MM.1S (cell line): ENCODE data around the gene ADRA1B.

Experiments used
- DNase-seq: peaks from one replicate; pipeline ENCODE4 v3.0.0-alpha.2; 2015
- H2AFZ ChIP-seq: fragments of 300-600 bp; sonication (generic); 2 replicates; pipeline ENCODE4 v1.6.0; 2016; ENCODE audit warnings: antibody characterized with exemption, low read length
- H3F3A ChIP-seq: fragments of 300-600 bp; sonication (generic); 2 replicates; pipeline ENCODE4 v1.6.1; 2016; ENCODE audit warnings: mild to moderate bottlenecking, antibody characterized with exemption, low read length, moderate library complexity, mixed read lengths; ENCODE audit not compliant: insufficient read depth
- H3K27ac ChIP-seq: fragments of 300-600 bp; sonication (generic); 2 replicates; pipeline ENCODE4 v1.5.1; 2016; ENCODE audit warnings: mild to moderate bottlenecking, low read length
- H3K27me3 ChIP-seq: fragments of 300-600 bp; sonication (generic); replicated peaks from 2 replicates; pipeline ENCODE4 v1.6.0; 2016; ENCODE audit warnings: low read length; ENCODE audit not compliant: insufficient read depth
- H3K36me3 ChIP-seq: fragments of 300-600 bp; sonication (generic); replicated peaks from 2 replicates; pipeline ENCODE4 v1.6.1; 2016; ENCODE audit warnings: mild to moderate bottlenecking, low read length, mixed read lengths; ENCODE audit not compliant: insufficient read depth
- H3K4me1 ChIP-seq: fragments of 300-600 bp; sonication (generic); 2 replicates; pipeline ENCODE4 v1.6.1; 2016; ENCODE audit warnings: low read length, mixed read lengths
- H3K4me2 ChIP-seq: fragments of 300-600 bp; sonication (generic); 2 replicates; pipeline ENCODE4 v1.6.0; 2016; ENCODE audit warnings: low read depth, low read length
- H3K4me3 ChIP-seq: fragments of 300-600 bp; sonication (generic); 2 replicates; pipeline ENCODE4 v1.5.1; 2016; ENCODE audit warnings: low read length, mixed read lengths
- H3K79me2 ChIP-seq: fragments of 300-600 bp; sonication (generic); 2 replicates; pipeline ENCODE4 v1.6.1; 2016; ENCODE audit warnings: mixed run types, low read length, mixed read lengths
- H3K9ac ChIP-seq: fragments of 300-600 bp; sonication (generic); 2 replicates; pipeline ENCODE4 v1.6.1; 2016; ENCODE audit warnings: low read length, mixed read lengths
- H3K9me2 ChIP-seq: fragments of 300-600 bp; sonication (generic); replicated peaks from 2 replicates; pipeline ENCODE4 v1.6.1; 2016; ENCODE audit warnings: mild to moderate bottlenecking, low read length, mixed read lengths; ENCODE audit not compliant: insufficient read depth
- H3K9me3 ChIP-seq: fragments of 300-600 bp; sonication (generic); replicated peaks from 2 replicates; pipeline ENCODE4 v1.6.1; 2016; ENCODE audit warnings: mild to moderate bottlenecking, low read length, mixed read lengths; ENCODE audit not compliant: insufficient read depth
- H4K20me1 ChIP-seq: fragments of 300-600 bp; sonication (generic); 2 replicates; pipeline ENCODE4 v1.6.1; 2016; ENCODE audit warnings: mild to moderate bottlenecking, low read length, moderate library complexity, mixed read lengths; ENCODE audit not compliant: insufficient read depth
- CTCF ChIP-seq: fragments of 300-600 bp; sonication (generic); IDR thresholded peaks from 2 replicates; pipeline ENCODE4 v1.5.1; 2016; ENCODE audit warnings: antibody characterized with exemption, low read length, mixed read lengths
- EZH2 ChIP-seq: fragments of 300-600 bp; sonication (generic); optimal IDR thresholded peaks from 2 replicates; pipeline ENCODE3; 2017; ENCODE audit warnings: low read depth, mild to moderate bottlenecking, antibody characterized with exemption, low read length, mixed read lengths
- EZH2phosphoT487 ChIP-seq: fragments of 300-600 bp; sonication (generic); IDR thresholded peaks from 2 replicates; pipeline ENCODE4 v1.6.1; 2018; ENCODE audit warnings: antibody characterized with exemption, low read length

The ADRA1B gene

GRCh38 chr5:159884917-159885620 lies 31.2 kb upstream of the ADRA1B start:
- H3K27ac ChIP-seq = no peak overlapping the region
- no peaks in the 10 kb centered on the region for H3K36me3 ChIP-seq
- no peaks in the 10 kb centered on the region for H3K9me3 ChIP-seq
- H3K79me2 ChIP-seq = no peaks in the 10 kb centered on the region
- no peak for DNase-seq
- no peak for TF ChIP-seq EZH2phosphoT487
- TF ChIP-seq EZH2 = no peak
- no peak for TF ChIP-seq CTCF
- H3K27me3 ChIP-seq = no peaks in the 10 kb centered on the region
- no peaks in the 10 kb centered on the region for H3F3A ChIP-seq
- no peak overlapping the region for H3K9ac ChIP-seq
- H3K4me2 ChIP-seq = no peak overlapping the region
- no peak overlapping the region for H3K4me3 ChIP-seq
- no peaks in the 10 kb centered on the region for H4K20me1 ChIP-seq
- no peaks in the 10 kb centered on the region for H3K9me2 ChIP-seq
- no peaks in the 10 kb centered on the region for H3K4me1 ChIP-seq
- H2AFZ ChIP-seq = no peak overlapping the region

DNA sequence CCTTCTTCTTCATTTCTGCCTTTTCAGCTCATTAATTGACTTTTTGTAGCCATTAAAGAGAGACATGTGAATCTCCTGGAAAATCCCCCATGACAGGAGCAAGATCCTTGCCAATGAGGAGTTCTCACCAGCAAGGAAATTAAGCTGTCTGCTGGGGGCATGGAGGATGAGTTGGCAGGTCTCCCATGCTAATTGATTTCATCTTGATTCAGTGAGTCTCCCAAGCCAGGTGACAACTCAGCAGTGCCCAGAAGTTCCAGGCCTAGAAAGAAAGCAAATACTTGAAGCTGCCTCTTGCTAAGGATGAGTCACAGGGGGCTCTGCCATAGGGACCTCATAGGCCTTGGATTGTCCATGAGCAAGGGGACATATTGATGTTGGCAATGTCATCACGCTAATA lies 30.0 kb upstream of the ADRA1B start:
- H3K9ac ChIP-seq = no peak overlapping the region
- H3F3A ChIP-seq = no peaks in the 10 kb centered on the region
- H3K79me2 ChIP-seq = no peaks in the 10 kb centered on the region
- no peak for TF ChIP-seq CTCF
- TF ChIP-seq EZH2 = no peak
- TF ChIP-seq EZH2phosphoT487 = no peak
- no peak overlapping the region for H3K4me2 ChIP-seq
- H3K27me3 ChIP-seq = no peaks in the 10 kb centered on the region
- no peak overlapping the region for H3K4me3 ChIP-seq
- H3K9me3 ChIP-seq = no peaks in the 10 kb centered on the region
- no peak for DNase-seq
- H2AFZ ChIP-seq = no peak overlapping the region
- no peaks in the 10 kb centered on the region for H3K4me1 ChIP-seq
- no peaks in the 10 kb centered on the region for H4K20me1 ChIP-seq
- H3K27ac ChIP-seq = no peak overlapping the region
- H3K36me3 ChIP-seq = no peaks in the 10 kb centered on the region
- H3K9me2 ChIP-seq = no peaks in the 10 kb centered on the region

DNA sequence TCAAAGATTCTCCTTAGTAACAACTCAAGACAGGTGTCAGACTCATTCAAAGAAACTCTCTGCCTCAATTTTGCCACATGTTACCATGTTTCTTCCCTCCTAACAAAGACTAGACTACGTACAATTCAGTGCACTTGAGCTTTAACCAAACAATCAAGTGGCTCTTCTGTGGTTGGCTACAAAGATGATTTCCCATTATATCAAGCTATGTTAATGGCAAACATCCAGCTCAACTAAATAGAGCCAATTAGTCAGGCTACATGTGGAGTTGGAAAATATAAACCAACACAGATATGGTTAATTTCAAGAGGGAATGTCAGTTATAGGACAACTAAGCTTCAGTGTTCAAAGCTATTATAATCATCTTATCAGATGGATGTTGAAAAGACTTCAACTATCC lies 29.2 kb upstream of the ADRA1B start:
- no peaks in the 10 kb centered on the region for H4K20me1 ChIP-seq
- no peaks in the 10 kb centered on the region for H3K36me3 ChIP-seq
- no peak overlapping the region for H2AFZ ChIP-seq
- H3F3A ChIP-seq = no peaks in the 10 kb centered on the region
- H3K27ac ChIP-seq = no peak overlapping the region
- H3K9ac ChIP-seq = no peak overlapping the region
- no peaks in the 10 kb centered on the region for H3K9me2 ChIP-seq
- H3K27me3 ChIP-seq = no peaks in the 10 kb centered on the region
- TF ChIP-seq CTCF (no peak), EZH2 (no peak), EZH2phosphoT487 (no peak)
- no peak overlapping the region for H3K4me2 ChIP-seq
- no peaks in the 10 kb centered on the region for H3K79me2 ChIP-seq
- no peaks in the 10 kb centered on the region for H3K9me3 ChIP-seq
- DNase-seq = no peak
- no peaks in the 10 kb centered on the region for H3K4me1 ChIP-seq
- H3K4me3 ChIP-seq = no peak overlapping the region
